Progenitor cell of endocrine pancreas (in vitro differentiated cells): ENCODE data around the gene KCNJ13. TPM values are rescaled to one million over a fixed set of nuclear protein-coding genes. Genes with fewer than 3 reads are reported as not detected.

Experiments
- DNase-seq: peaks from one replicate; pipeline ENCODE4 v3.0.0; 2021; ENCODE audit warnings: low spot score; ENCODE audit not compliant: unreplicated experiment
- H3K27ac Mint-ChIP-seq: 2 replicates; pipeline ENCODE4 v1.8.0; 2021; ENCODE audit warnings: mild to moderate bottlenecking, moderate library complexity, mixed read lengths
- H3K27me3 Mint-ChIP-seq: 2 replicates; pipeline ENCODE4 v1.8.0; 2021; ENCODE audit warnings: mixed read lengths
- H3K36me3 Mint-ChIP-seq: 2 replicates; pipeline ENCODE4 v1.8.0; 2022; ENCODE audit warnings: mixed read lengths; ENCODE audit not compliant: insufficient read depth
- H3K4me1 Mint-ChIP-seq: 2 replicates; pipeline ENCODE4 v1.8.0; 2021; ENCODE audit warnings: low read depth, mixed read lengths
- H3K4me3 Mint-ChIP-seq: 2 replicates; pipeline ENCODE4 v1.8.0; 2021; ENCODE audit warnings: low read depth, mild to moderate bottlenecking, moderate library complexity, mixed read lengths
- H3K9me3 Mint-ChIP-seq: 2 replicates; pipeline ENCODE4 v1.8.0; 2021; ENCODE audit warnings: low read depth, mixed read lengths
- CTCF ChIP-seq: fragments of 200-600 bp; sonication (generic); IDR thresholded peaks from one replicate; pipeline ENCODE4 v1.5.0; 2021; ENCODE audit warnings: antibody characterized with exemption, mild to moderate bottlenecking; ENCODE audit not compliant: unreplicated experiment
- total RNA-seq: library from RNA; stranded (reverse); gene quantifications from 2 replicates; pipeline ENCODE4 v1.2.1, GENCODE V29; 2021

KCNJ13 gene
- total RNA-seq, 1 donor from 2014 or later = 0.89 TPM

GRCh38 chr2:232772531-232772930 is 3.8 kb downstream of the KCNJ13 start:
- Mint-ChIP-seq H3K9me3 (no peaks in the 10 kb centered on the region), H3K4me3 (no peak overlapping the region), H3K27me3 (no peaks in the 10 kb centered on the region), H3K4me1 (peaks cover 25% of the 10 kb centered on the region), H3K27ac (no peak overlapping the region), H3K36me3 (peaks cover 13% of the 10 kb centered on the region)
- no peak for DNase-seq
- no peak for TF ChIP-seq CTCF

- TF ChIP-seq CTCF = no peak
- Mint-ChIP-seq H3K27ac (no peak overlapping the region), H3K9me3 (no peaks in the 10 kb centered on the region), H3K4me3 (no peak overlapping the region), H3K4me1 (peaks cover 21% of the 10 kb centered on the region), H3K36me3 (peaks cover 13% of the 10 kb centered on the region), H3K27me3 (no peaks in the 10 kb centered on the region)
- DNase-seq = no peak
These were observed 4.5 kb downstream of the KCNJ13 start for GRCh38 chr2:232771870-232772269.

DNA sequence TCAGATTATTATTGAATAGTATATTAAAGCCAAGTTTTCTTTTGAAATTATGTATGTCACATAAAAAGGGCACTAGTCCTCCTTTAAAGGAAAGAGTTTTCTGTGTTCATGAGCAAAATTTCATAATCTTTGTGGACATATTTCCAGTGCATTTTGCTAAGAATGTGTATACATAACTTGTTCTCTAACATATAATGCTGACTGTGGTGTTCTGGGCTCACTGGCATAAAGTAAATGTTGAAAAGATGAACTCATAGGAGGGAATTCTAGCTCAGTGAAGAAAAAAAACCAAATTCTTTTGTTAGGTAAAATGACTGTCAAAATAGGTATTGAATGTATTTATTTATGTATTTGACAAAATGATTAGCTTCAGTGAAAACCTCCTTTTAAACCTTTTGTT is 6.2 kb downstream of the KCNJ13 start:
- H3K4me1 Mint-ChIP-seq = peaks cover 14% of the 10 kb centered on the region
- no peaks in the 10 kb centered on the region for H3K9me3 Mint-ChIP-seq
- no peak for TF ChIP-seq CTCF
- DNase-seq = no peak
- H3K4me3 Mint-ChIP-seq = no peak overlapping the region
- peaks cover 16% of the 10 kb centered on the region for H3K36me3 Mint-ChIP-seq
- no peak overlapping the region for H3K27ac Mint-ChIP-seq
- H3K27me3 Mint-ChIP-seq = no peaks in the 10 kb centered on the region

DNA sequence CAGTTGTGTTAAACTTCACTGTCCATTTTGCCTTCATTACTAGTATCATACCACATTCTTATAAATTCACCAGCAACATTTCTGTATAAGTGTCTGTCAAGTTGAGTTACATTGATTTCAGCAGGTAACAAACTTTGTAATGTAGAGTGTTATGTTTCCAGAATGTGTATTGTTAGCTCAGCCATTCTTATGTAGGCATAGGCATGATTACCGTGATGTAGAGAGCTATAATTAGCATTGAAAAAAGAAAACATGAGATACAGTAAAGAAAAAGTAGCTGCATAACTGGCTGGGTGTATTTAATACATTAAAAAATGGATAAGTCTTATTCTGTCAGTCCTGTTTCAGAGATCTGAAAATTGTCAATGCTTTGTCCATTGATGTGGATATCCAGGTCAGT is 8.5 kb downstream of the KCNJ13 start:
- Mint-ChIP-seq H3K27ac (no peak overlapping the region), H3K4me3 (no peak overlapping the region), H3K27me3 (no peaks in the 10 kb centered on the region), H3K9me3 (no peaks in the 10 kb centered on the region), H3K4me1 (peaks cover 19% of the 10 kb centered on the region), H3K36me3 (peaks cover 18% of the 10 kb centered on the region)
- no peak for DNase-seq
- TF ChIP-seq CTCF = no peak

GRCh38 chr2:232761301-232761907 is 15.0 kb downstream of the KCNJ13 start:
- Mint-ChIP-seq H3K9me3 (no peaks in the 10 kb centered on the region), H3K4me3 (no peak overlapping the region), H3K27me3 (no peaks in the 10 kb centered on the region), H3K36me3 (peaks cover 11% of the 10 kb centered on the region), H3K27ac (no peak overlapping the region), H3K4me1 (peaks cover 5% of the 10 kb centered on the region)
- DNase-seq = no peak
- TF ChIP-seq CTCF = peak; percentile 68
